ENCODE data around the gene NKX6-2.

- TF ChIP-seq CTCF (IDR thresholded peaks at IDR 0.05) (no peak), POLR2A (IDR thresholded peaks at IDR 0.05) (no peak)
Measured at GRCh38 chr10:132817701-132818211, 31.8 kb upstream of the NKX6-2 start.

Data from thyroid gland (tissue), 4 donors.